ENCODE data around the gene NQO1.

DNA sequence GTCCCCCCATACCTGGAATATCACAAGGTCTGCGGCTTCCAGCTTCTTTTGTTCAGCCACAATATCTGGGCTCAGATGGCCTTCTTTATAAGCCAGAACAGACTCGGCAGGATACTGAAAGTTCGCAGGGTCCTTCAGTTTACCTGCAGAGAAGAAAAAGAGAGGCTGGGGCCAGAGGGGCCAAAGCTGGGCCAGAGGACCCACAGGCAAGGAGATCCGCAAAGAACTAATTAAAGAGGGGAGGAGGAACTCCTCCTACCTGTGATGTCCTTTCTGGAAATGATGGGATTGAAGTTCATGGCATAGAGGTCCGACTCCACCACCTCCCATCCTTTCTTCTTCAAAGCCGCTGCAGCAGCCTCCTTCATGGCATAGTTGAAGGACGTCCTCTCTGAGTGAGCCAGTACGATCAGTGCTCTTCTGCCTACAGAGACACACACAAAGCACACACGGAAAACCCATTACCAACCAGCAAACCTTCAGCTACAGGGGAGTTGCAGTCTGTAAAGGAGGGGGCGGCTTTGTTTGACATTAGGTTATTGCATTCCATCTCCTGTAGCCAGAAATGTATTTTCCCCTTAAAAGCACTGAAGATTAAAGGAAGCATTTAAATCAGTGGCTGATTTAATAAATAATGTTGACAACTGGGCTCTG lies 8.1 kb downstream of the NQO1 start:
- TF ChIP-seq, protein P1, sequence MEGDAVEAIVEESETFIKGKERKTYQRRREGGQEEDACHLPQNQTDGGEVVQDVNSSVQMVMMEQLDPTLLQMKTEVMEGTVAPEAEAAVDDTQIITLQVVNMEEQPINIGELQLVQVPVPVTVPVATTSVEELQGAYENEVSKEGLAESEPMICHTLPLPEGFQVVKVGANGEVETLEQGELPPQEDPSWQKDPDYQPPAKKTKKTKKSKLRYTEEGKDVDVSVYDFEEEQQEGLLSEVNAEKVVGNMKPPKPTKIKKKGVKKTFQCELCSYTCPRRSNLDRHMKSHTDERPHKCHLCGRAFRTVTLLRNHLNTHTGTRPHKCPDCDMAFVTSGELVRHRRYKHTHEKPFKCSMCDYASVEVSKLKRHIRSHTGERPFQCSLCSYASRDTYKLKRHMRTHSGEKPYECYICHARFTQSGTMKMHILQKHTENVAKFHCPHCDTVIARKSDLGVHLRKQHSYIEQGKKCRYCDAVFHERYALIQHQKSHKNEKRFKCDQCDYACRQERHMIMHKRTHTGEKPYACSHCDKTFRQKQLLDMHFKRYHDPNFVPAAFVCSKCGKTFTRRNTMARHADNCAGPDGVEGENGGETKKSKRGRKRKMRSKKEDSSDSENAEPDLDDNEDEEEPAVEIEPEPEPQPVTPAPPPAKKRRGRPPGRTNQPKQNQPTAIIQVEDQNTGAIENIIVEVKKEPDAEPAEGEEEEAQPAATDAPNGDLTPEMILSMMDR (IDR thresholded peaks at IDR 0.05) = no peak
- TF ChIP-seq POLR2AphosphoS5 (IDR thresholded peaks at IDR 0.05) (no peak), POLR2A (IDR thresholded peaks at IDR 0.05) (no peak)

All from gastroesophageal sphincter (tissue), 3 donors.